GM23338 (cell line): ENCODE measurements around the gene PTPRC. TPM values are rescaled to one million over a fixed set of nuclear protein-coding genes. Genes with fewer than 3 reads are reported as not detected.

ENCODE experiments used
- ATAC-seq: fragments of 200-7000 bp; cut with Tn5 transposase; 3 replicates; pipeline ENCODE4 v1.9.1; 2020
- DNase-seq: peaks from one replicate; pipeline ENCODE4 v3.0.0-alpha.2; 2015; ENCODE audit warnings: low spot score
- H2AFZ ChIP-seq: fragments of 200-600 bp; sonication (generic); 2 replicates; pipeline ENCODE4 v1.8.0; 2016; ENCODE audit warnings: antibody characterized with exemption, mild to moderate bottlenecking, moderate library complexity
- H3F3A ChIP-seq: fragments of 200-600 bp; sonication (generic); replicated peaks from 2 replicates; pipeline ENCODE4 v1.8.0; 2017; ENCODE audit warnings: antibody characterized with exemption, mixed run types, low read depth
- H3K27ac ChIP-seq: fragments of 200-600 bp; sonication (generic); 2 replicates; pipeline ENCODE4 v1.6.1; 2016; ENCODE audit warnings: low read depth
- H3K27me3 ChIP-seq: fragments of 200-600 bp; sonication (generic); 2 replicates; pipeline ENCODE4 v1.8.0; 2016; ENCODE audit warnings: mild to moderate bottlenecking, mixed run types, moderate library complexity; ENCODE audit not compliant: insufficient read depth
- H3K36me3 ChIP-seq: fragments of 200-600 bp; sonication (generic); 2 replicates; pipeline ENCODE4 v1.8.0; 2016; ENCODE audit warnings: mild to moderate bottlenecking; ENCODE audit not compliant: insufficient read depth
- H3K4me1 ChIP-seq: fragments of 200-600 bp; sonication (generic); 2 replicates; pipeline ENCODE4 v1.8.0; 2016; ENCODE audit warnings: mild to moderate bottlenecking, moderate library complexity; ENCODE audit not compliant: insufficient read depth
- H3K4me2 ChIP-seq: fragments of 200-600 bp; sonication (generic); 2 replicates; pipeline ENCODE4 v1.7.1; 2017; ENCODE audit warnings: mixed run types
- H3K4me3 ChIP-seq: fragments of 200-600 bp; sonication (generic); 2 replicates; pipeline ENCODE4 v1.6.1; 2016; ENCODE audit warnings: mixed run types
- H3K79me2 ChIP-seq: fragments of 200-600 bp; sonication (generic); replicated peaks from 2 replicates; pipeline ENCODE4 v1.8.0; 2017; ENCODE audit warnings: mild to moderate bottlenecking; ENCODE audit not compliant: insufficient read depth
- H3K9me2 ChIP-seq: fragments of 200-600 bp; sonication (generic); 2 replicates; pipeline ENCODE4 v1.8.0; 2017; ENCODE audit not compliant: insufficient read depth
- H4K20me1 ChIP-seq: fragments of 200-600 bp; sonication (generic); replicated peaks from 2 replicates; pipeline ENCODE4 v1.8.0; 2017; ENCODE audit warnings: mild to moderate bottlenecking; ENCODE audit not compliant: insufficient read depth
- H3K27ac Mint-ChIP-seq: 2 replicates; pipeline ENCODE4 v1.8.0; 2020; ENCODE audit warnings: inconsistent platforms, mild to moderate bottlenecking, moderate library complexity, mixed read lengths
- H3K27me3 Mint-ChIP-seq: 3 replicates; pipeline ENCODE4 v1.8.0; 2022; ENCODE audit warnings: low read depth, mild to moderate bottlenecking, moderate library complexity, mixed read lengths, inconsistent platforms; ENCODE audit not compliant: insufficient read depth, poor library complexity
- H3K36me3 Mint-ChIP-seq: 3 replicates; pipeline ENCODE4 v1.8.0; 2021; ENCODE audit warnings: low read depth, mild to moderate bottlenecking, inconsistent platforms, moderate library complexity, mixed read lengths
- H3K4me1 Mint-ChIP-seq: 3 replicates; pipeline ENCODE4 v1.8.0; 2020; ENCODE audit warnings: mild to moderate bottlenecking, inconsistent platforms, mixed read lengths
- H3K4me3 Mint-ChIP-seq: 3 replicates; pipeline ENCODE4 v1.8.0; 2021; ENCODE audit warnings: moderate library complexity, mild to moderate bottlenecking, inconsistent platforms, mixed read lengths
- H3K9me3 Mint-ChIP-seq: 3 replicates; pipeline ENCODE4 v1.8.0; 2020; ENCODE audit warnings: moderate library complexity, mild to moderate bottlenecking, inconsistent platforms, mixed read lengths
- CREB1 ChIP-seq: fragments of 250-450 bp; sonication (Bioruptor Pico); IDR thresholded peaks from 2 replicates; pipeline ENCODE4 v1.5.0; 2020; ENCODE audit warnings: low read depth, mild to moderate bottlenecking, moderate library complexity
- CTCF ChIP-seq, 2 experiments: fragments of 200-600 bp in 1 of 2; sonication (generic) in 1 of 2; conservative IDR thresholded peaks; 2 replicates each; pipeline versions ENCODE4 v1.5.1 to v1.6.1; 2016 to 2017; ENCODE audit warnings: antibody characterized with exemption in 2 of 2, low read depth in 2 of 2, mild to moderate bottlenecking in 2 of 2, moderate library complexity in 1 of 2
- EZH2 ChIP-seq: fragments of 200-600 bp; sonication (generic); IDR thresholded peaks from one replicate; pipeline ENCODE4 v1.8.0; 2017; ENCODE audit warnings: antibody characterized with exemption, mild to moderate bottlenecking, low read depth; ENCODE audit not compliant: unreplicated experiment
- EZH2phosphoT487 ChIP-seq: fragments of 200-600 bp; sonication (generic); IDR thresholded peaks from one replicate; pipeline ENCODE4 v1.8.1; 2018; ENCODE audit warnings: antibody characterized with exemption; ENCODE audit not compliant: unreplicated experiment
- JUNB ChIP-seq: IDR thresholded peaks from one replicate; pipeline ENCODE4 v1.6.1; 2016; ENCODE audit warnings: antibody characterized with exemption; ENCODE audit not compliant: unreplicated experiment
- NANOG ChIP-seq: IDR thresholded peaks from 2 replicates; pipeline ENCODE4 v1.6.1; 2016; ENCODE audit warnings: antibody characterized with exemption, borderline replicate concordance
- POLR2AphosphoS5 ChIP-seq: IDR thresholded peaks from 2 replicates; pipeline ENCODE4 v1.6.1; 2016; ENCODE audit warnings: antibody characterized with exemption, low read depth
- REST ChIP-seq: IDR thresholded peaks from one replicate; pipeline ENCODE4 v1.6.1; 2018; ENCODE audit warnings: antibody characterized with exemption; ENCODE audit not compliant: unreplicated experiment
- ZNF114 ChIP-seq: fragments of 250-450 bp; sonication (Bioruptor Pico); IDR thresholded peaks from 2 replicates; pipeline ENCODE4 v1.5.0; 2020; ENCODE audit warnings: mild to moderate bottlenecking, moderate library complexity
- ZNF331 ChIP-seq: fragments of 250-450 bp; sonication (Bioruptor Pico); IDR thresholded peaks from 2 replicates; pipeline ENCODE4 v1.5.0; 2020; ENCODE audit warnings: low read depth, mild to moderate bottlenecking, moderate library complexity
- ZNF462 ChIP-seq: fragments of 250-450 bp; sonication (Bioruptor Pico); IDR thresholded peaks from 2 replicates; pipeline ENCODE4 v1.5.0; 2020; ENCODE audit warnings: mild to moderate bottlenecking, moderate library complexity
- polyA plus RNA-seq: library from polyadenylated mRNA; unstranded; fragments of >200 nt; fragmentation: Nextera tagmentation; extraction: Ambion mirVana; gene quantifications from 2 replicates; pipeline ENCODE4 v1.2.1, GENCODE V29; 2016
- total RNA-seq: library from RNA; depleted of rRNA; stranded (reverse); fragments of >200 nt; shearing (Covaris generic); gene quantifications from 2 replicates; pipeline ENCODE4 v1.2.3, GENCODE V29; 2014

The PTPRC gene
- total and polyA plus RNA-seq, 2 experiments from 2014 or later, result 0.10 to 0.52 TPM

GRCh38 chr1:198794498-198794897, 155.7 kb downstream of the PTPRC start:
- no peaks in the 10 kb centered on the region for H3K27me3 ChIP-seq
- H3K9me2 ChIP-seq, result no peaks in the 10 kb centered on the region; the same call in none of the 2 replicates
- no peaks in the 10 kb centered on the region for H3F3A ChIP-seq
- no peak overlapping the region for H3K27ac Mint-ChIP-seq
- H3K79me2 ChIP-seq, result no peaks in the 10 kb centered on the region
- H3K9me3 Mint-ChIP-seq, result peaks cover 33% of the 10 kb centered on the region
- no peaks in the 10 kb centered on the region for H3K36me3 ChIP-seq
- H3K27ac ChIP-seq, result no peak overlapping the region
- peaks cover 11% of the 10 kb centered on the region for H3K4me1 ChIP-seq
- DNase-seq, result no peak
- H3K4me3 ChIP-seq, result no peak overlapping the region
- peaks cover 24% of the 10 kb centered on the region for H3K36me3 Mint-ChIP-seq
- H3K4me3 Mint-ChIP-seq, result no peak overlapping the region
- ATAC-seq, result no peak
- H3K4me1 Mint-ChIP-seq, result peaks cover 7% of the 10 kb centered on the region
- no peak overlapping the region for H3K4me2 ChIP-seq
- H3K27me3 Mint-ChIP-seq, result no peaks in the 10 kb centered on the region
- no peak overlapping the region for H2AFZ ChIP-seq
- no peak for TF ChIP-seq POLR2AphosphoS5
- no peak for TF ChIP-seq JUNB
- no peak for TF ChIP-seq CTCF (conservative IDR thresholded peaks at IDR 0.05; ENCODE audit: low read depth in 2 of 2)
- TF ChIP-seq REST, result no peak
- no peak for TF ChIP-seq EZH2
- TF ChIP-seq ZNF114, result no peak
- no peak for TF ChIP-seq EZH2phosphoT487
- TF ChIP-seq ZNF462 (CRISPR knock-in tag), result no peak
- TF ChIP-seq NANOG, result no peak
- TF ChIP-seq ZNF331, result no peak
- no peak for TF ChIP-seq CREB1 (CRISPR knock-in tag)
- no peaks in the 10 kb centered on the region for H4K20me1 ChIP-seq
